ENCODE results near the gene ZFPM1.

DNA sequence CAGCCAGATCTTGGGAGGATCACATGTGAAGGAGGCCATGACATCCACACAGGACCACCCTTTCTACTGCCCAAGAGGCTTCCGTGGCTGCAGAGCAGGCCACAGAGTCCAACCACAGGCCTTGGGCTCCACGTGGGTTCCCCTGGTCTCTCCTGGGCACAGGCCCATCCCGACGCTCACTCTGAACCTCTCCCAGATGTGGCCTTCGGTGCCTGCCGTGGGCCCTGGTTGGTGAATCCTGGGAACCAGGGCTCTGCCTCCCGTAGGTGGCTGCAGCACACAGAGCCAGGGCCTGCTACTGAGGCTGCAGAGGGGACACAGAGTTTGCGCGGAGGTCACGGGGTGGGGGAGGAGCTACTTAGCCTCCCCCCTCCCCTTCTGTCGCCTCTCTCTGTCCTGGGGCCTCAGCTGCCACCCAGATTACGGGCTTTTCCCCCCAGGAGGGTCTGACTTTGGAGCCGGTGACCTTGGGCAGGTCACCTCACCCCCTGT, 55.3 kb downstream of the ZFPM1 start:
- TF ChIP-seq, protein P1, sequence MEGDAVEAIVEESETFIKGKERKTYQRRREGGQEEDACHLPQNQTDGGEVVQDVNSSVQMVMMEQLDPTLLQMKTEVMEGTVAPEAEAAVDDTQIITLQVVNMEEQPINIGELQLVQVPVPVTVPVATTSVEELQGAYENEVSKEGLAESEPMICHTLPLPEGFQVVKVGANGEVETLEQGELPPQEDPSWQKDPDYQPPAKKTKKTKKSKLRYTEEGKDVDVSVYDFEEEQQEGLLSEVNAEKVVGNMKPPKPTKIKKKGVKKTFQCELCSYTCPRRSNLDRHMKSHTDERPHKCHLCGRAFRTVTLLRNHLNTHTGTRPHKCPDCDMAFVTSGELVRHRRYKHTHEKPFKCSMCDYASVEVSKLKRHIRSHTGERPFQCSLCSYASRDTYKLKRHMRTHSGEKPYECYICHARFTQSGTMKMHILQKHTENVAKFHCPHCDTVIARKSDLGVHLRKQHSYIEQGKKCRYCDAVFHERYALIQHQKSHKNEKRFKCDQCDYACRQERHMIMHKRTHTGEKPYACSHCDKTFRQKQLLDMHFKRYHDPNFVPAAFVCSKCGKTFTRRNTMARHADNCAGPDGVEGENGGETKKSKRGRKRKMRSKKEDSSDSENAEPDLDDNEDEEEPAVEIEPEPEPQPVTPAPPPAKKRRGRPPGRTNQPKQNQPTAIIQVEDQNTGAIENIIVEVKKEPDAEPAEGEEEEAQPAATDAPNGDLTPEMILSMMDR (IDR thresholded peaks at IDR 0.05): no peak
- no peak for TF ChIP-seq POLR2A (IDR thresholded peaks at IDR 0.05)
